Hepatocyte (in vitro differentiated cells): Measurements from ENCODE around the gene PCDHB11. TPM values are rescaled to one million over a fixed set of nuclear protein-coding genes. Genes with fewer than 3 reads are reported as not detected.
"Not testable (repeated sequence)": the region's sequence is repeated elsewhere in the genome, so short reads cannot be mapped to it uniquely, and the experiment has no call there.

ENCODE experiments used
- DNase-seq: peaks from one replicate; pipeline ENCODE4 v3.0.0-alpha.2; 2016; ENCODE audit warnings: low spot score
- H2AFZ ChIP-seq: fragments of 200-600 bp; sonication (generic); 2 replicates; pipeline ENCODE4 v1.6.0; 2016; ENCODE audit warnings: antibody characterized with exemption, mild to moderate bottlenecking
- H3K27ac ChIP-seq: fragments of 200-600 bp; sonication (generic); 2 replicates; pipeline ENCODE4 v1.5.1; 2016; ENCODE audit warnings: mild to moderate bottlenecking
- H3K27me3 ChIP-seq: fragments of 200-600 bp; sonication (generic); 2 replicates; pipeline ENCODE4 v1.6.1; 2016
- H3K36me3 ChIP-seq: fragments of 200-600 bp; sonication (generic); replicated peaks from 2 replicates; pipeline ENCODE4 v1.5.1; 2016; ENCODE audit warnings: low read depth; ENCODE audit not compliant: insufficient read depth
- H3K4me1 ChIP-seq: fragments of 200-600 bp; sonication (generic); 2 replicates; pipeline ENCODE4 v1.5.1; 2016; ENCODE audit warnings: mild to moderate bottlenecking, moderate library complexity; ENCODE audit not compliant: insufficient read depth
- H3K4me2 ChIP-seq: fragments of 200-600 bp; sonication (generic); 2 replicates; pipeline ENCODE4 v1.6.0; 2016
- H3K4me3 ChIP-seq: fragments of 200-600 bp; sonication (generic); 2 replicates; pipeline ENCODE4 v1.5.1; 2016; ENCODE audit warnings: mild to moderate bottlenecking
- H3K79me2 ChIP-seq: fragments of 200-600 bp; sonication (generic); 2 replicates; pipeline ENCODE4 v1.6.0; 2017; ENCODE audit warnings: mild to moderate bottlenecking
- H3K9me2 ChIP-seq: fragments of 200-600 bp; sonication (generic); replicated peaks from 2 replicates; pipeline ENCODE4 v1.6.0; 2017; ENCODE audit warnings: mild to moderate bottlenecking; ENCODE audit not compliant: insufficient read depth
- H3K9me3 ChIP-seq: fragments of 200-600 bp; sonication (generic); 2 replicates; pipeline ENCODE4 v1.5.1; 2016; ENCODE audit warnings: low read depth, mild to moderate bottlenecking
- H4K20me1 ChIP-seq: fragments of 200-600 bp; sonication (generic); 2 replicates; pipeline ENCODE4 v1.6.0; 2016; ENCODE audit warnings: mild to moderate bottlenecking; ENCODE audit not compliant: insufficient read depth, poor library complexity, severe bottlenecking
- EZH2 ChIP-seq: fragments of 200-600 bp; sonication (generic); IDR thresholded peaks from 2 replicates; pipeline ENCODE4 v1.6.1; 2016; ENCODE audit warnings: antibody characterized with exemption, mild to moderate bottlenecking, borderline replicate concordance
- EZH2phosphoT487 ChIP-seq: fragments of 200-600 bp; sonication (generic); IDR thresholded peaks from one replicate; pipeline ENCODE4 v1.6.1; 2018; ENCODE audit warnings: antibody characterized with exemption, mild to moderate bottlenecking, low read depth, moderate library complexity; ENCODE audit not compliant: unreplicated experiment, severe bottlenecking
- WGBS: methylation state at CpG from one replicate; pipeline ENCODE4 v1.1.6; 2016; ENCODE audit warnings: low lambda C conversion rate; ENCODE audit errors: missing lambda C conversion rate; 5-methylcytosine and 5-hydroxymethylcytosine counted together
- polyA plus RNA-seq: library from polyadenylated mRNA; unstranded; fragments of >200 nt; fragmentation: Nextera tagmentation; extraction: Ambion mirVana; gene quantifications from 2 replicates; pipeline ENCODE4 v1.2.1, GENCODE V29; 2016
- total RNA-seq: library from RNA; depleted of rRNA; stranded (reverse); fragments of >200 nt; gene quantifications from 2 replicates; pipeline ENCODE4 v1.2.3, GENCODE V29; 2014
- TF ChIP-seq, protein P1 (sequence below): fragments of 200-600 bp; sonication (generic); IDR thresholded peaks from 2 replicates; pipeline ENCODE4 v1.5.1; 2016; ENCODE audit warnings: antibody characterized with exemption, mild to moderate bottlenecking; ENCODE audit not compliant: poor library complexity

Gene PCDHB11
- total and polyA plus RNA-seq, 2 experiments from 2014 or later = 1.8 to 2.1 TPM

DNA sequence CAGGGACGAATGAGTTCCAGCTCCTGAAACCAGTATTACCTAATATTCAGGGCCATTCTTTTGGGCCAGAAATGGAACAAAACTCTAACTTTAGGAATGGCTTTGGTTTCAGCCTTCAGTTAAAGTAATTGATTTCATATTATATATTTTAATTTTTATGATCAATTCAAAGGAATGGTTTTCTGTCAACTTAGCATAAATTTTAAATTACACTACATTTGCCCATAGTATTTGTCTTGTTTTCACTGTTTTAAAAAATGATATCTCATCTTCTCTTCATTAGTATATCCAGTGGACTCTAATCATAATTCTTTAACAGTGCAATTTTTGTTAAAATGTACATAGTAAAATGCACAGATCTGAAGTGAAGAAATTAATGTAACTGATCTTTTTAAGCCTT, 19.1 kb upstream of the PCDHB11 start:
- whole genome bisulfite sequencing = 90% methylated on average over 1 of the region's 1 CpG
- no peaks in the 10 kb centered on the region for H4K20me1 ChIP-seq
- no peaks in the 10 kb centered on the region for H3K4me1 ChIP-seq
- DNase-seq = no peak
- no peaks in the 10 kb centered on the region for H3K36me3 ChIP-seq
- no peaks in the 10 kb centered on the region for H3K79me2 ChIP-seq
- TF ChIP-seq EZH2 (no peak), EZH2phosphoT487 (no peak)
- TF ChIP-seq, protein P1, sequence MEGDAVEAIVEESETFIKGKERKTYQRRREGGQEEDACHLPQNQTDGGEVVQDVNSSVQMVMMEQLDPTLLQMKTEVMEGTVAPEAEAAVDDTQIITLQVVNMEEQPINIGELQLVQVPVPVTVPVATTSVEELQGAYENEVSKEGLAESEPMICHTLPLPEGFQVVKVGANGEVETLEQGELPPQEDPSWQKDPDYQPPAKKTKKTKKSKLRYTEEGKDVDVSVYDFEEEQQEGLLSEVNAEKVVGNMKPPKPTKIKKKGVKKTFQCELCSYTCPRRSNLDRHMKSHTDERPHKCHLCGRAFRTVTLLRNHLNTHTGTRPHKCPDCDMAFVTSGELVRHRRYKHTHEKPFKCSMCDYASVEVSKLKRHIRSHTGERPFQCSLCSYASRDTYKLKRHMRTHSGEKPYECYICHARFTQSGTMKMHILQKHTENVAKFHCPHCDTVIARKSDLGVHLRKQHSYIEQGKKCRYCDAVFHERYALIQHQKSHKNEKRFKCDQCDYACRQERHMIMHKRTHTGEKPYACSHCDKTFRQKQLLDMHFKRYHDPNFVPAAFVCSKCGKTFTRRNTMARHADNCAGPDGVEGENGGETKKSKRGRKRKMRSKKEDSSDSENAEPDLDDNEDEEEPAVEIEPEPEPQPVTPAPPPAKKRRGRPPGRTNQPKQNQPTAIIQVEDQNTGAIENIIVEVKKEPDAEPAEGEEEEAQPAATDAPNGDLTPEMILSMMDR = no peak
- H3K27ac ChIP-seq = no peak overlapping the region
- H3K9me3 ChIP-seq = peaks cover 10% of the 10 kb centered on the region
- no peaks in the 10 kb centered on the region for H3K9me2 ChIP-seq
- no peak overlapping the region for H2AFZ ChIP-seq
- H3K4me3 ChIP-seq = no peak overlapping the region
- H3K27me3 ChIP-seq = no peaks in the 10 kb centered on the region
- H3K4me2 ChIP-seq = no peak overlapping the region

DNA sequence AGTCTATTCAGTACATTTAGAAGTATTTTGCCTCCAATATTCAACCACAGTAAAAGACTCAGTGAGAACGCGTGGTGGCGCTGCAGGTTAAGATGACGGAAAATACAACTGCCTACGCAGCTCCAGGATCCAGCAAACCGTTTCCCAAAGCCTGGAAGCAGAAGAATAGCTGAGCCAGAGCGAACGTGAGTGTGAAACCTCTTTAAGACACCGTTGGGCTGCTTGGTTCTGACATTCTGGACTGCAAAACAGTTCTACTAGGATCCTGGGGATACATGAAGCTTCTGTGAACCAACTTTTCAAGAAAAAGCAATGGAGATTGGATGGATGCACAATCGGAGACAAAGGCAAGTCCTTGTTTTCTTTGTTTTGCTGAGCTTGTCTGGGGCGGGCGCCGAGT, 17.2 kb upstream of the PCDHB11 start, which contains the start of gene PCDHB16:
TSS of gene PCDHB16 (plus strand) at position 140 of the 400 bp plus-strand sequence. CDS start at position 313, 173 bp downstream.
- no peak for TF ChIP-seq EZH2
- TF ChIP-seq, protein P1 = peak; percentile 43
- Histone ChIP-seq H3K27me3 (no peaks in the 10 kb centered on the region), H3K36me3 (no peaks in the 10 kb centered on the region), H2AFZ (peak within 1 kb of the TSS; percentile 28), H3K4me1 (no peaks in the 10 kb centered on the region), H3K4me3 (peak within 1 kb of the TSS; percentile 8), H3K9me2 (no peaks in the 10 kb centered on the region), H4K20me1 (no peaks in the 10 kb centered on the region), H3K27ac (peak within 1 kb of the TSS; percentile 67), H3K9me3 (peaks cover 5% of the 10 kb centered on the region), H3K4me2 (peak within 1 kb of the TSS; percentile 51), H3K79me2 (no peaks in the 10 kb centered on the region)
- peak; percentile 51 for DNase-seq
- WGBS = 34% methylated on average over 13 of the region's 13 CpGs

DNA sequence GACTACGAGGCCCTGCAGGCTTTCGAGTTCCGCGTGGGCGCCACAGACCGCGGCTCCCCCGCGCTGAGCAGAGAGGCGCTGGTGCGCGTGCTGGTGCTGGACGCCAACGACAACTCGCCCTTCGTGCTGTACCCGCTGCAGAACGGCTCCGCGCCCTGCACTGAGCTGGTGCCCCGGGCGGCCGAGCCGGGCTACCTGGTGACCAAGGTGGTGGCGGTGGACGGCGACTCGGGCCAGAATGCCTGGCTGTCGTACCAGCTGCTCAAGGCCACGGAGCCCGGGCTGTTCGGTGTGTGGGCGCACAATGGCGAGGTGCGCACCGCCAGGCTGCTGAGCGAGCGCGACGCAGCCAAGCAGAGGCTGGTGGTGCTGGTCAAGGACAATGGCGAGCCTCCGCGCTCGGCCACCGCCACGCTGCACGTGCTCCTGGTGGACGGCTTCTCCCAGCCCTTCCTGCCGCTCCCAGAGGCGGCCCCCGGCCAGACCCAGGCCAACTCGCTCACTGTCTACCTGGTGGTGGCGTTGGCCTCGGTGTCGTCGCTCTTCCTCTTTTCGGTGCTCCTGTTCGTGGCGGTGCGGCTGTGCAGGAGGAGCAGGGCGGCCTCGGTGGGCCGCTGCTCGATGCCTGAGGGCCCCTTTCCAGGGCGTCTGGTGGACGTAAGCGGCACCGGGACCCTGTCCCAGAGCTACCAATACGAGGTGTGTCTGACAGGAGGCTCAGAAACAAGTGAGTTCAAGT, 15.1 kb upstream of the PCDHB11 start:
- not testable (repeated sequence) for H3K4me2 ChIP-seq, H3K27me3 ChIP-seq, H3K4me3 ChIP-seq, H3K9me3 ChIP-seq, DNase-seq, H3K36me3 ChIP-seq, H3K4me1 ChIP-seq, H3K27ac ChIP-seq, H3K9me2 ChIP-seq, H4K20me1 ChIP-seq, H3K79me2 ChIP-seq, H2AFZ ChIP-seq
- 98% methylated on average over 38 of the region's 69 CpGs for WGBS

DNA sequence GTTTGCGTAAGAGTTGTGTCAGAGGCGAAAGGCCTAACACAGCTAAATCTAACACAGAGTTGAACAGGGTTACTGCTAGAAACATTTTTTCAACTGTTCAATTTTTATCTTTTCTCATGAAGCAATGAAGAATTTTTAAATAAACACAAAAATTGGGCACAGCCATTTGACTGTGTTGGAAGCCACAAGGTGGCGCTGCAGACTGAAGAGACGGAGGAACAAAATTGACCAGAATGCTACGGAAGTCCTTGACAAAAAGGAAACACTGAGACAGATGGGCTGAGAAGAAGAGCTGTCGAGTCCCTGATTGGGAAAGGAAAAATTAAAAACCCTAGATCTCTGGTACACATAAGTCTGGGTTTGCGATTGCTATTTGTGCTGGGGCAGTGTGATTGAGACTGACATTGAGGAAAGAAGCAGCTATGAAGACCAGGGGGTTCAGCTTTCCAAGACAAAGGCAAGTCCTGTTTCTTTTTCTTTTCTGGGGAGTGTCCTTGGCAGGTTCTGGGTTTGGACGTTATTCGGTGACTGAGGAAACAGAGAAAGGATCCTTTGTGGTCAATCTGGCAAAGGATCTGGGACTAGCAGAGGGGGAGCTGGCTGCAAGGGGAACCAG, 12.4 kb upstream of the PCDHB11 start, which contains the start of gene PCDHB9:
TSS of gene PCDHB9 (plus strand) at position 265 of the 616 bp plus-strand sequence. CDS start at position 423, 158 bp downstream.
- Histone ChIP-seq H3K79me2 (no peaks in the 10 kb centered on the region), H2AFZ (no peak within 1 kb of the TSS), H4K20me1 (no peaks in the 10 kb centered on the region), H3K27ac (no peak within 1 kb of the TSS), H3K27me3 (no peaks in the 10 kb centered on the region), H3K9me2 (no peaks in the 10 kb centered on the region), H3K36me3 (no peaks in the 10 kb centered on the region), H3K4me1 (no peaks in the 10 kb centered on the region), H3K4me3 (no peak within 1 kb of the TSS), H3K4me2 (no peak within 1 kb of the TSS), H3K9me3 (peaks cover 5% of the 10 kb centered on the region)
- 48% methylated on average over 9 of the region's 9 CpGs for WGBS
- TF ChIP-seq EZH2phosphoT487 (no peak), EZH2 (no peak)
- TF ChIP-seq, protein P1 = peak; percentile 28
- peak; percentile 21 for DNase-seq

DNA sequence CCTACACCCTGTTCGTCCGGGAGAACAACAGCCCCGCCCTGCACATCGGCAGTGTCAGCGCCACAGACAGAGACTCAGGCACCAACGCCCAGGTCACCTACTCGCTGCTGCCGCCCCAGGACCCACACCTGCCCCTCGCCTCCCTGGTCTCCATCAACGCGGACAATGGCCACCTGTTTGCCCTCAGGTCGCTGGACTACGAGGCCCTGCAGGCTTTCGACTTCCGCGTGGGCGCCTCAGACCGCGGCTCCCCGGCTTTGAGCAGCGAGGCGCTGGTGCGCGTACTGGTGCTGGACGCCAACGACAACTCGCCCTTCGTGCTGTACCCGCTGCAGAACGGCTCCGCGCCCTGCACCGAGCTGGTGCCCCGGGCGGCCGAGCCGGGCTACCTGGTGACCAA, 10.7 kb upstream of the PCDHB11 start:
- not testable (repeated sequence) for H3K36me3 ChIP-seq, H4K20me1 ChIP-seq, H3K9me3 ChIP-seq, H3K79me2 ChIP-seq, H2AFZ ChIP-seq, DNase-seq, H3K27ac ChIP-seq, H3K4me2 ChIP-seq, H3K27me3 ChIP-seq, H3K4me3 ChIP-seq, H3K4me1 ChIP-seq, H3K9me2 ChIP-seq
- WGBS = 96% methylated on average over 26 of the region's 37 CpGs

DNA sequence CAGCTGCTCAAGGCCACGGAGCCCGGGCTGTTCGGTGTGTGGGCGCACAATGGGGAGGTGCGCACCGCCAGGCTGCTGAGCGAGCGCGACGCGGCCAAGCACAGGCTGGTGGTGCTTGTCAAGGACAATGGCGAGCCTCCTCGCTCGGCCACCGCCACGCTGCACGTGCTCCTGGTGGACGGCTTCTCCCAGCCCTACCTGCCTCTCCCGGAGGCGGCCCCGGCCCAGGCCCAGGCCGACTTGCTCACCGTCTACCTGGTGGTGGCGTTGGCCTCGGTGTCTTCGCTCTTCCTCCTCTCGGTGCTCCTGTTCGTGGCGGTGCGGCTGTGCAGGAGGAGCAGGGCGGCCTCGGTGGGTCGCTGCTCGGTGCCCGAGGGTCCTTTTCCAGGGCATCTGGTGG, 10.3 kb upstream of the PCDHB11 start:
- not testable (repeated sequence) for H3K4me1 ChIP-seq, H3K79me2 ChIP-seq, H3K9me2 ChIP-seq, DNase-seq, H3K36me3 ChIP-seq, H4K20me1 ChIP-seq, H3K27ac ChIP-seq, H3K4me2 ChIP-seq, H2AFZ ChIP-seq, H3K9me3 ChIP-seq, H3K27me3 ChIP-seq, H3K4me3 ChIP-seq
- 97% methylated on average over 18 of the region's 35 CpGs for WGBS
